ENCODE results near the gene SAA2.

DNA sequence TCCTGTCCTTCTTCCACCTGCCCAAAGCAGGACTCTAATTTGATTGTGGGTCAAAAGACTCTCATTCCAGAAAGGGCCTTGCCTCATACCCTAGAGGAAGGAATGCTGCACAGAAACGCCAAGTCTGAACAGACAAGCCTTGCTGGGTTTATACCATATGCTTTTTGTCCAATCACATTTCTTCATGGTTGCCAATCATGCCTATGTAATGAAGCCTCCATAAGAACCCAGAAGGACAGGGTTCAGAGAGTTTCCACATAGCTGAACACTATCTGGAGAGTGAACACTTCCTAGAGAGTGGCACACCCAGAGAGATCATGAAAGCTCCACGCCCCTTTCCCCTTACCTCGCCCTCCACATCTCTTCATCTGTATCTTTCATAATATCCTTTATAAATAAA, 4.8 kb upstream of the SAA2 start:
- TF ChIP-seq, protein P1, sequence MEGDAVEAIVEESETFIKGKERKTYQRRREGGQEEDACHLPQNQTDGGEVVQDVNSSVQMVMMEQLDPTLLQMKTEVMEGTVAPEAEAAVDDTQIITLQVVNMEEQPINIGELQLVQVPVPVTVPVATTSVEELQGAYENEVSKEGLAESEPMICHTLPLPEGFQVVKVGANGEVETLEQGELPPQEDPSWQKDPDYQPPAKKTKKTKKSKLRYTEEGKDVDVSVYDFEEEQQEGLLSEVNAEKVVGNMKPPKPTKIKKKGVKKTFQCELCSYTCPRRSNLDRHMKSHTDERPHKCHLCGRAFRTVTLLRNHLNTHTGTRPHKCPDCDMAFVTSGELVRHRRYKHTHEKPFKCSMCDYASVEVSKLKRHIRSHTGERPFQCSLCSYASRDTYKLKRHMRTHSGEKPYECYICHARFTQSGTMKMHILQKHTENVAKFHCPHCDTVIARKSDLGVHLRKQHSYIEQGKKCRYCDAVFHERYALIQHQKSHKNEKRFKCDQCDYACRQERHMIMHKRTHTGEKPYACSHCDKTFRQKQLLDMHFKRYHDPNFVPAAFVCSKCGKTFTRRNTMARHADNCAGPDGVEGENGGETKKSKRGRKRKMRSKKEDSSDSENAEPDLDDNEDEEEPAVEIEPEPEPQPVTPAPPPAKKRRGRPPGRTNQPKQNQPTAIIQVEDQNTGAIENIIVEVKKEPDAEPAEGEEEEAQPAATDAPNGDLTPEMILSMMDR (conservative IDR thresholded peaks at IDR 0.05; ENCODE audit: low read length), result no peak
- no peak for TF ChIP-seq EZH2phosphoT487 (IDR thresholded peaks at IDR 0.05; ENCODE audit: borderline replicate concordance)
